ENCODE data around the gene SH3BP4.
"Not testable (repeated sequence)": the region's sequence is repeated elsewhere in the genome, so short reads cannot be mapped to it uniquely, and the experiment has no call there.

The SH3BP4 gene

DNA sequence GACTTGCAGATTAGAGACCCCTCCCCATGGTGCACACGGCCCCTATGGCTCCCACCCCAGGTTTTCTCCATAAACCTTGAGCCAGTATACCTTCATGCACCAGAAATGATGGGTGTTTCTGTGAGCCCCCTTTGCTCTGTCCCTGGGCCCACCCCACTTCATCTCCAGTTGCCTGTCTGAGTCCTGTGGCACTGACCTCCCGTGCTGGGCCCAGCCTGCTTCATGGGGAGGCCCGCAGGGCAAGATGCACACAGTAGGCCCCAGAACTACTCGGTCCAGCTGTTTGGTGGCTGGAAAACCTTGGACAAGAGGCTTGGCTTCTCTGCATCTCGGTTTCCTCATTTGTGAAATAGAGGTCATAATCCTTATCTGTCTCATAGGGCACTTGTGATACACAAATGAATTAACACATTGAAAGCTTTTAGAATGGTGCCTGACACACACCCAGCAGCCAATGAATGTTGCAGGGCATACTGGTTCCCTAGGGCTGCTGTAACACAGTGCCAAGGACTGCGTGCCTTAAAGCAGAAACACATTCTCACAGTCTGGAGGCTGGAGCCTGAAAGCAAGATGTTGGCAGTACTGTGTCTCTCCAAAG lies 58.4 kb downstream of the SH3BP4 start:
- DNase-seq (ENCODE audit: extremely low read depth in 1 of 2, low read depth in 1 of 2): no peak

DNA sequence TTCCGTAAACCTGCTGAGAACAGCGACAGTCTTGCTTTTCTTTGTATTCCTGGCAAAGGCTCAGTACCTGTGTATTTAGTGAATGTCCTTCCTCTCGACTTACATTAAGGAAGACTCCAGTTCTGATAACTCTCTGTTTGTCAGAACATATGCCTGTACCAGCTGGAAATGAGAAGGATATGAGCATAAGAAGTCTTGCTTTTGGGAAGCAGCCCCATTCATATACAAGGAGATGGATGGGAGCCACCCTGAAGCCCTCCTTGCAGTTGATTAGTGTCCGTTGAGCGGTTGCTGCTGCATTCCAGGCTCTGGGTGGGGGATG lies 59.8 kb downstream of the SH3BP4 start:
- no peak for DNase-seq (ENCODE audit: extremely low read depth in 1 of 2, low read depth in 1 of 2)

DNA sequence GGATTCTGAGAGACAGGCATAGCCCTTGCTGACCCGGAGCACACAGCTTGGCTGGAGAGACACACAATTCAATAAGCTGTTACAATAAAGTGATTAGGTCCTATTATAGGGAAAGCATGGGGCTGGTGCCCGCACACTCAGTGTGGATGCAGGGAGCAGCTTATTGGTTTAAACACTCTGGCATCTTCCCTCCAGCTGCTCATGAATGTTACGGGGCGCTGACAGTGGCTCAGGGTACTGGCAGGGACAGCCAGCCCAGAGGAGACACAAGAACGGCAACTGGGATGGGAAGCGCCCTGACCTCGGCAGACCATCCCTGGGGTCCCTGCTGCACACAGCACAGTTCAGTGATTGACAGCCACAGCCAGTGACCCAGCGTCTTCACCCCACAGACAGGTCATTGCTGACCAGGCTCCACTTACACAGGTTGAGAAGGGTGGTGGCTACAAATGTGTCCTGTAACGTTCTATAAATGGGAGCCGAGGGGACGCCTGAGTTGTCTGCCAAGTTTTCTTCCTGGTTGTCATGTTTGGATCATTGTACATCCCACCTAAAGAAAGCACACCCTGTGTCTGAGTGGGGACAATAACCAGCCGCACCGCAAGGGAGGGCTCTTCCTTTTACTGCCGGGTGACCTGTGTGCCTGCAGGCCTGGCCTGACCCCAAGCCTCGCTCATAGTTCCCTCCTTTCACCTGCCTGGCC lies 60.3 kb downstream of the SH3BP4 start:
- DNase-seq (ENCODE audit: extremely low read depth in 1 of 2, low read depth in 1 of 2): no peak

DNA sequence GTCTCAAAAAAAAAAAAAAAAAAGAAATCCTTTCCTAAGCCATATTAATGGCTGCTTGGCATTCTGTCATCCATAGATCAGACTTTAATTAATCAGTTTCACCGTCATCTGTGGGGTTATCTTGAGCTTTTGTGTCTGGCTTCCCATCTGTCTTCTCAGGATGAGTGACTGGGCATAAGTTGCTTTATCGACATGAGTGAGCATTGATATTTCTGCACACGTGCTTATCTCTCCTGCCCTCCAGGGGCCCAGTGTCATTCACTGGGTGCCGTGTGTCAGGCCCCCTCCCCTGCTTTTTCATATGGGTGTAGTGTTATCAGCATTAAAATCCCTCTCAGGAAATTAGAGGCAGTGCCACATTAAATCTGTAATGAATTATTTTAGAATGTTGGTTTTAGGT lies 65.6 kb downstream of the SH3BP4 start:
- DNase-seq (ENCODE audit: extremely low read depth in 1 of 2, low read depth in 1 of 2): no peak

DNA sequence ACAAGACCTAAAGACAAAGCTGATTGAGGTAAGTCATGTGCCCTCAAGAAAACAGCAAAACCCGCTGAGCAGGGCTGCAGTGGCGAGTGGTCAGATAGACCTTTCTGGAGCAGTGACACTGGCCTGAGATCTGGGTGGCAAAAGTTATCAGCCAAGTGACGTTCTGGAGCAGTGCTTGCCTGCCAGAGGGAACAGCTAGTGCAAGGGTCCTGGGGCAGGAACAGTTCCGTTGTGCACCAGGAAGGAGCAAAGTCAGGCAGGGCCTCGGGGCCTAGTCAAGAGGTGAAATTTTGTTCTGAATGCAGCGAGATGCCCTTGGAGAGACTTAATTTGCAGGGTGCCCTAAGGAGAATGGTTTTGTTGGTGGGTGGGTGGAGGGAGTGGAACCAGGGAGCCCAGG lies 67.0 kb downstream of the SH3BP4 start:
- DNase-seq (ENCODE audit: extremely low read depth in 1 of 2, low read depth in 1 of 2): no peak

DNA sequence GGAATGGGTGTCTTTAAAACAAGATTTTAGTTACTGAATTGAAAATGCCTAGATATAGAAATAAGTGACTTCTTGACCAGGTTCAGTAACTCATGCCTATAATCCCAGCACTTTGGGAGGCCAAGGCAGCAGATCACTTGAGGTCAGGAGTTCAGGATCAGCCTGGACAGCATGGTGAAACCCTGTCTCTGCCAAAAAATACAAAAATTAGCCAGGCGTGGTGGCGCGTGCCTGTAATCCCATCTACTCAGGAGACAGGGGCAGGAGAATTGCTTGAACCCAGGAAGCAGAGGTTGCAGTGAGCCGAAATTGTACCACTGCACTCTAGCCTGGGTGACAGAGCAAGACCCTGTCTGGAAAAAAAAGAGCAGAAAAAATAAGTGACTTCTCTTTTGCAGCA lies 68.3 kb downstream of the SH3BP4 start:
- DNase-seq (ENCODE audit: extremely low read depth in 1 of 2, low read depth in 1 of 2): not testable (repeated sequence)

DNA sequence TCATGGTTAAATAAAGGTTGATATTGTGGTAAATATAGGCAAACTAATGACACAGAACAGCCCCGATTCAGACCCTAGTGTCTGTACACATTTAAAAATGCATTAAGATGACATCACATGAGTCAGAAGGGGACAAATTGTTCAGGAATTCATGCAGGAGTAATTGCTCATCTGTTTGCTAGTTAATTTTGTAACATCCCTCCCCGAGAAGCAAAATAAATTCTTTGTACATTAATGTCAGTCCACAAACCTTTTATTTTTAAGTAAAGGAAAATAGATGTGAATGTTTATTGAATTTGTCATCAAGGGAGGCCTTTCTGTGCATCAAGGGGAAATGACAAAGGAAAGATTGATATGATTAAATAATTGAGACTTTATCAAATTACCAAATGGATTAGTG lies 69.9 kb downstream of the SH3BP4 start:
- no peak for DNase-seq (ENCODE audit: extremely low read depth in 1 of 2, low read depth in 1 of 2)

DNA sequence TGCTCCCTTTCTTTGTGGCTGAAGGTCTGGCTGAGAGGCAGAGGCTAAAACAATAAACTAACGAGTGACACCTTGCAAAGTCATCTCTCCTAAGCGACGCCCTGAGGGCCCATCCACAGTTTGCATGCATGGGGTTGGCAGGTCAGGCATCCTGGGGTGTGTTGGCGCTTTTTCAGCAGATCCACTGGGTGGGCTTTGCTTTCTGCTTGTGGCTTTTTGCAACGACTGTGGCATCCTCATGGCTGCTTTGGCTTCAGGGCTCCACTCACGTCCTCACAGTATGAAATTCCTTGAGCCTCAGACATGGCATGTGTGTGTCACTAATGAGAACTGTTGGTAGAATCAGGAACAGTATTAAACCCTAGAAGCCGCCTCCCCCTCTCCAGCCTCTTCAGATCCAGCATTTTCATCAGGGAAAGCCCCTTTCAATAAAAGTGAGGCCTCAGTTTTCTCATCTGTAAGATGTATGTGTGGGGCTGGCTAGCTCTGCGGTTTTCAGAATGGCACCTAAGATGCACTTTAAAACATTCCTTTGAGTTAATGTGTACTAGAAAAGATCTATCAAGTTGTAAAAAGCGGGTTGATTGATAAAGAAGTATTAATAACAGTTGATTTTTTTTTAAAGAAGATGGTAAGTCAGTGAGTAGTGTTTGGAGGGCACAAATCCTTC lies 72.5 kb downstream of the SH3BP4 start:
- DNase-seq (ENCODE audit: extremely low read depth in 1 of 2, low read depth in 1 of 2): no peak

DNA sequence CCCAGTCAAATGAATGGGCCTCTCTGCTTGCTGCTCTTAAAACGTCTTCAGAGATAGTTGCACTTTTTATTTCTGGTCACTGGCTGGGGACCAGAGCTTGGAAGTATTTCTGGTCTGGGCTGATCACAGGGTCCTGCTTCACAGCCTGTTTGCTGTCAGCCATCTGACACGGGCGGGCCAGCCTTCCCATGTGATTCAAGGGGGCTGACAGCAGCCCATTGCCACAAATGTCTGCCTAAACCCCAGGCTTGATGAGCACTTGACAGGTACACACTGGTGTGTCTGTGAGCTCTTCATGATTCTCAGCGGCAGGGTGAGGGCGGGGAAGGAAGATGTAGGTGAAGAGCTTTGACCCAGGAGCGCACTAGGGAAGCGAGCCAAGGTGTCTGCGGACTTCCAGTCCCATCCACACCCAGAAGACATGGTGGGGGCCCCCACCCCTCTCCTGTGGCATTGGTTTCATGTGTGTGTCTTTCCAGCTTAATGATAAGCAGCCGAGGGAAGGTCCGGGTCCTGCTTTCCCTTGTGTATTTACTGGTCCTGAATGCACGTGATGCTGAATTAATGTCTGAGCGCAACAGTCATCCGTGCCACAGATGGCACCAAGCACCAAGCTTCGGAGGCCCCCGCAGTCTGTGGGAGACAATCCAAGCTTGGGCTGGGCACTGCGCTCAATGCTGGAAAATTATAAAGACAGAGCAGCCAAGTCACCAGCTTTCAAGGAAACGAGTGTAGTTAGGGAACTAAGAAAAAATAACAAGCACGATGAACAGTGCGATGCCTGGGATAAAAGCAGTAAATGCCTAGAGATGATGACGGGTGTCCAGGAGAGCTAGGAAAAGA lies 73.3 kb downstream of the SH3BP4 start:
- DNase-seq (ENCODE audit: extremely low read depth in 1 of 2, low read depth in 1 of 2): no peak

DNA sequence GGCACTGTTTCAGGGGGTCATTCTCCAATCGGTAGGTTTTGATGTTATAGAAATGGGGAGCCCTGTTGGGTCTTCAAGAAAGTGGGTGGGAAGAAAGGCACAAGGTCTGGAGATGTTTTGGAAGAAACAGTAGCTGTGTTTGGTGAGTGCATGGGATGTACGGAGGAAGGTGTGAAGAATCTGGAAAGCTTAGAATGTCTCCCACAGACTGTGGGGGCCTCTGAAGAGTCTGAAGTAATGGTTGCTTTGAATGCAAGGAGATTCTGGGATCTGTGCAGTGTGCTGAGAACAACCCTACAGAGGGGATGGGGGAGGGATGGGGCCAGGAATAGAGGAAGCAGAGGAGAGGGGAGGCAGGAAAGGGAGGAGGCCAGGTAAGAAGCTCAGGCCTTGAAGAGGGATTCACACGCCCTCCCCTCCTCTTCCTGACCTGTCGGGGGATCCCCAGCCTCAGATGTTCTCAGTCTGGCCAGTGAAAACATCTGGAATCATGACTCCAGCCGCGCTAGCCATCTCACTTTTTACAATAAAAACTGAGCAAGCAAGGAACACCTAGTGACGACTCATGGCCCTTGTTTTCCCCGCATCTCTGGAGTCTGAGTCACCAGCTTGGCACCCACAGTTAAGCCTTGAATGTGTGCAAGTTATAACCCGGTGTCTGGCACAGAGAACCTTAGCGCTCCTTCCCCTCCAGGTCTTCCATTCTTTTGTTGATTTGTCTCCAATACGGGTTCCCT lies 74.2 kb downstream of the SH3BP4 start:
- no peak for DNase-seq (ENCODE audit: extremely low read depth in 1 of 2, low read depth in 1 of 2)

DNA sequence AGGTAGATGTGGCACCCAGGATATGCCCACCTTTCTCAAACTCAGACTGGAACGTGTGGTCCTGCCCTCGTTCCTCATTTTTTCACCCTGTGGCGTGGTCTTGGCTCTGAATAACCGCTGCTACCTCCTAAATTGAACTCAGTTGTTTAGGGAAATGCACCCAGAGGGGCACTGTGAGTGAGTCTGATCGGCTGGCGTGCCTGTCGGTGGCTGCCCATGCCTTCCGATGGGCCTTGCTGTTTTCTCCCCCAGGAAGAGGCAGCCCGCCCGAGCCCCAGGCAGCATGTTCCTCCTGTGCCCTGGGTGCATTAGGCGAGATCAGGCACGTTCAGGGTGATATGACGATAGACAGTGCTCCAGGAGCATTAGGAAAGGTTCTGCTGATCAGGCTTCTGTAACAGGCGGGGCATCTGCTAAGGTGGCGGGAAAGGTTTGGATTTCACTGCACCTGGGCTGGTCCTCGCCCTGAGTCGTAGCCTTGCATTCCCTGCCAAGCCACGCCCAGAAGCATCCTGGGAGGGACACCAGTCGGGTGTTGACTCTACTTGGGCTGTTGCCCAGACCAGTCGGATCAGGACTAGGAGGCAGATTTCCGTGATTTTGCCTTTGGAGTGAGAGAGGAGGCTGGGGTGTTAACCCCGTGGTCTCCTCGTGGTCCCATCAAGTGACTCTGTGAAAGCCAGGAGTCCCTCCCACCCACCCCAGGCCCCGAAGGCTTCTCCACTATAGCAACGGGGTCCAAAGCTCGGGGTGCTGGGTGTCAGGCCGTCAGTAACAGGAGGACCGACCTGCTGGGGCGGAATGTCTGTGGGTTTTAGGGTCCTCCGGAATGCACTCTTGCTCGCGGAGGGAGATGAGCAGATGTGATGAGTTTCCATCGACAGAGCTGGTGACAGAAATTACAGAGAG lies 75.1 kb downstream of the SH3BP4 start:
- no peak for DNase-seq (ENCODE audit: extremely low read depth in 1 of 2, low read depth in 1 of 2)

DNA sequence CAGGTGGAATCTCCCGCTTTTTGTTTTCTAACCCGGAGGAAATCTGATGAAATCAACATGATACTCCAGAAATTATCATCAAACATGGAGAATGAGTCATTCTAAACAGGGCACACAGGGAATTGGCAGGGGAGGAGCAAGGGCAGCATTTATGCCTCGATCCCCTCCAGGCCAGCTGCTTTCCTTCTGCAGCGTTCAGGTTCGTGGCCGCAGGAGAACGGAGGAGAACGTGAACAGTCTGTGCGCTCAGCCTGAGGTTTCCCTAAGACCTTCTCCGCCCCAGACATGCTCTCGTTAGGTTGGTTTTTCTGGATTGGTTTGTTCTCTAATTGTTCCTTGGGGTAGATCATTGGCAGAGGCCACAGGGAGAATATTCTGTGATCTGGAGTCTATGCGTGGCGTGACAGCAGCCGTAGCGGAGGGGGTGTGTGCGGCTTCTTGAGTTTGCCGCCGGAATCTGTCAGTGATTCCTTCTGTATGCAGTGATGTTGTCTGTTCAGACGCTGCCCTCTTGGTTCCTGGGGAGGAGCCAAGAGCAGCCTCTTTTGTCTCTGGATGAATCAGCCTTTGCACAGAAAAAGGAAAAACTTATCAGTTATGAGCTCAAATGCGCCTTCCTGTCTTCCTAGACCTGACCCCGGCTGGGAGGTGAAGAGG lies 75.9 kb downstream of the SH3BP4 start:
- no peak for DNase-seq (ENCODE audit: extremely low read depth in 1 of 2, low read depth in 1 of 2)

DNA sequence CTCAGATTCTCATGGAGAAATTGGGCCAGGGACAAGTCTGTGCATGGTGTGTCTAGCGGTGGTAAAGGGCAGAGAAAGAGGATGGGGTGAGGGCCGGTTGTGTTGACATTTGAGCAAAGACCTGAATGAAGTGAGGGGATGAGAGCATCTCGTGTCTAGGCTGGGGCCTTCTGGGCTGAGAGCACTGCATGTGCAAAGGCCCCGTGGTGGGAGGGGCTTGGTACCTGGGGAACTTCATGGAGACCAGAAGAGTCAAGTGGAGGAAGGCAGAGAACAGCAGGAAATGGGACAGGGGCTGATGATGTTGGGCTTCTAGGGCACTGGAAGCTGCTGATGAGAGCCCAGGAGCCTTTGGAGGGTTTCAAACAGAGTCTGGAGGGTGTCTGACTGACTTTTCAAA lies 76.8 kb downstream of the SH3BP4 start:
- DNase-seq (ENCODE audit: extremely low read depth in 1 of 2, low read depth in 1 of 2): no peak

DNA sequence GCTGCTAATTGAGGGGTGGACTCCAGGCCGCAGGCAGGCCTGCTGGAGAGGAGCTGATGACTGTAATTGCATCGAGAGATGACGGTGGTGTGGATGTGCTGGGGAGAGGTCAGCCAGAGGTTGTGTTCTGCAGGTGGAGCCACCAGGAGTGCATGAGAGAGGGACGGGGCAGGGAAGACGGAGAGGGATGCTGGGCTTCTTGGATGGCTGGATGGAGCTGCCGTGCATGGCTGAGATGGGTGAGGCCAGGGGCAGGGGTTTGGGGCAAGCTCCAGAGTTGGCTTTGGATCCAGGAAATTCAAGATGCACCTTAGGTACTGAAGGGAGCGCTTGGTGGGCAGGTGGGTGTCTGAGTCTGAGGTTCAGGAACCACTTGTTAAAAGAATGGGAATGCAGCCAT lies 77.2 kb downstream of the SH3BP4 start:
- no peak for DNase-seq (ENCODE audit: extremely low read depth in 1 of 2, low read depth in 1 of 2)

DNA sequence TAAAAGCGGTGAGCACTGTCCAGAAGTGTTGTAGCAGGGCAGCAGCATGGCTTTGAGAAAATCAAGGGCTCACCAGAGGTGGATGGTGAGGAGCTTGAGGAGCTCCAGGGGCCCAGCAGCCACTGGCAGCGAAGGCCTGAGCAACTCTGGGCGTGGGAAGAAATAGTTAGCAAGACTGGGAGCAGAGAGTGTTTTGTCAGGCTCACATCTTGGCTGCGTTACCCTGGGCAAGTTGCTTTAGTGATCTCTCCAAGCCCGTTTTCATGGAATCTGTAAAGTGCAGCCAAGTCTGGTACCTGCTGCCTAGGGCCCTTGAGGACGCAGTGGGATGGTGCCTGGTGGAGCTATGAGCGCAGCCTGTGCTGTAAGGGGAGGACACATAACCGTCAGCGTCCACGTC lies 78.3 kb downstream of the SH3BP4 start:
- no peak for DNase-seq (ENCODE audit: extremely low read depth in 1 of 2, low read depth in 1 of 2)

DNA sequence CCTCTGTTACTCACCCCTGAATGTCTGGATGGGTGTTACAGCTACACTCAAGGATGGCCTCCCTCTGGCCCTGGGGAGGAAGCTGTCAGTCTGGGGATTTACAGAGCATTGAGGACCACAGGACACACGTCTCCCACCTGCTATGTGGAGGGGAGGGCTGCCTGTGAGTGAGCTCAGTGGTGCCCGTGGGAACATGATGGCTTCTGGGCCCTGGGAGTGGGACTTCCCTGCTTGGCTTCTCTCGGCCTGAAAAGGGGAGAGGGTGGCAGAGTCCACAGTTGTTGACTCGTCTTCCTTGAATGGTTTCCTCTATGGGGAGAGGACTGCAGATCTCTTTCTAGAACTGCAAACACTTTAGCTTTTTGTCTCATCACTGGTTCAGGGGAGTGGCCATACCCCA lies 79.1 kb downstream of the SH3BP4 start:
- DNase-seq (ENCODE audit: extremely low read depth in 1 of 2, low read depth in 1 of 2): no peak

DNA sequence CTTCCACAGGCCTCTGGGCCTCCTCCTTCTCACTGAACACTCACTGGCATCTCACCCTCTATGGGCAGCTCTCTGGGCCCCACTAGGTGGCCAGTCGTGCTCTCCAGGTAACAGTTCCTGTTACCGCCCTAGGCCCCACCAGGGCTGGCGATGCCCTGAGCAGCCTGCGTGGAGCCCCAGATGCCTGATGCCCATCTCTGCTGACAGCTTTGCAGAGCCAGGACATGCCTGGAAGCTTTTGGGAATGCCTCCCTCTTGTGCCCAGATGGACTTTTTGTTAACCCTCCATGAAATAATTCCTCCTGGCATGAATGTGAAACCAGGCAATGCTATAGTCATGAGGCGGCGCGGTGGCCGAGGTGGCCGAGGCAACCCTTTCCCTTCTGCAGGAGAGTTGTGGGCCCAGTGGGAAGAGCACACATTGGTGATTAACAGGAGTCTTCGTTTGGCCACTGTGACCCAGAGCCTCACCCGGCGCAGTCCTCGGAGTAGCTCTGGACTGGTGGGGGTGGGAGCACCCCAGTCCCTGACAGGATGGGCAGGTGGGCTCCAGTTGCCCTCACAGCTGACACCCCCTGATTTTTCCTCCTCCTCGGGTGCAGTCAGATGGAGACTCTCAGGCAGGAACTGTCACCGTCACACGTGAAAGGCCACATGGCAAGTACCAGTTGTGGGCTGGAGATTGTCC lies 80.0 kb downstream of the SH3BP4 start:
- no peak for DNase-seq (ENCODE audit: extremely low read depth in 1 of 2, low read depth in 1 of 2)

DNA sequence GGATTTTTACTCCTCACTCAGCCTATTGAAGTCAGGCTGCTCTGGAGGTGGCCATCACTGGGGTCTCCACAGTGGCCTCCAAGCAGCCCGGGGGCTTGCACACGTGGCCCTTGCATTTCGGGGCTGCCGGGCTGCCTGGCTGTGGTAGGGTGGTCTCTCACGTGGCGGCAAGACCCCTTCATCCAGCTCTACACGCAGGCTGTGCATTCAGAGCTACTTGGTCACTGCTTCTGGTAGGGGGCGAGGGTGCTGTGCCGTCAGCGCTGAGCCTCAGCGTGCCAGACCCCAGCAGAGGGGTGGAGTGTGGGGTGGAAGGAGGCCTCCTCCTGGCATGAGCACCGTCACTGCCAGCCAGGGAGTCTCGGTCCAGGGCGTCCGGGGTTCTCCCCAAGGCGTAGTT lies 80.6 kb downstream of the SH3BP4 start:
- DNase-seq (ENCODE audit: extremely low read depth in 1 of 2, low read depth in 1 of 2): no peak

DNA sequence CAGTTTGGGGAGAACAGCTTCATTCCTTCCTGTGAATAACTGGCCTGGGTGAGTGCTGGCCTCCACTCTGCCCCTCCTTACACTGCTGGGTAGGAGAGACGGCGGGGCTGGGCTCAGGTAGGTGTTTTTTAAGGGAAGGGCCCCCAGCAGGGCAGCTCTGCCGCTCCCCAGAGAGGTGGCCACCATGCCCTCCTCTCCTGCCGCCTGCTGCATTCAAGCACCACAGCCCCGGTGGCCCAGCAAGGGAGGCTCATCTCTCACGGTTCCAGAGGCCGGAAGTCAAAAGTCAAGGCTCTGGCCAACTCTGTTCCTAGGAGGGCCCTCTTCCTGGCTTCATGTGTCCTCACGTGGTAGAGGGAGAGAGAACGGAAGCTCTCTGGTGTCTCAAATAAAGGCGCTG lies 81.1 kb downstream of the SH3BP4 start:
- no peak for DNase-seq (ENCODE audit: extremely low read depth in 1 of 2, low read depth in 1 of 2)

Measured in activated CD8-positive, alpha-beta memory T cell treated with anti-CD3 and anti-CD28 coated beads for 1 hour (primary cell).